ENCODE results near the gene TTLL4.

Gene TTLL4

DNA sequence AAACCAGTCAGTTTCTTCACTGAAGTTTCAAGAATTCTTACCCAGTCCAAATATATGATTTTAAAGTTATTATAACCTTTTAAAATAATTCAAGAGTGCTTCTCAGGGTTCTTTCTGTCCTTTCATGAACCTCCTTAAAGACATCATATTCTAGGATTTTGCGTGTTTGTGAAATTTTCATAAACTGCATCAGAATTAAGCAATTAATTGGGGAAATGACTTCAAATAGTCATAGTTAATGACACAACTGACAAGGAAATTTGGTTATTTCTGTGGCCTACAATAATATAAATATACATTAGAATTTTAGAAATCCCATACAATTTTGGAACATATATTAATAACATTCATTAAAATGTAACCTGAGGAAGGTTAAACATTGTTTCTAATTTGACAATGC lies 81.8 kb downstream of the TTLL4 start:
- DNase-seq, result no peak

DNA sequence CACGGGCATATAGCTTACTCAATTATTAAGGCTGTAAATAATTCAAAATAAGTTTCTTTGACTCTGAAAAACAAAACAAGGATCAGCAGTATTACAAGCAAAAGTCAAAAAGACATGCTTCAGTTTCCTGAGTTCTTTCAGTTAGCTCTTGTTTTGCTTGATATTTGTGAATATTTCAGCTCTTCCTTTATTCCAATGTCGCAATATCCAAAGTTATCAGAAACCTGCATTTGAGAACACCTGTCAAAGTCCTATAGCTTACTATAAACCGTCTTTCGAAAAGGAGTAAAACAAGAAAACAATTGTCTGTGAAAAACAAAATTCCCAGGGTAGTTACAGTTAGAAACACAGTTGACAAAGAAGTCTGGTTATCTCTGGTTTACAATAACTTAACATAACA lies 86.1 kb downstream of the TTLL4 start:
- no peak for DNase-seq

DNA sequence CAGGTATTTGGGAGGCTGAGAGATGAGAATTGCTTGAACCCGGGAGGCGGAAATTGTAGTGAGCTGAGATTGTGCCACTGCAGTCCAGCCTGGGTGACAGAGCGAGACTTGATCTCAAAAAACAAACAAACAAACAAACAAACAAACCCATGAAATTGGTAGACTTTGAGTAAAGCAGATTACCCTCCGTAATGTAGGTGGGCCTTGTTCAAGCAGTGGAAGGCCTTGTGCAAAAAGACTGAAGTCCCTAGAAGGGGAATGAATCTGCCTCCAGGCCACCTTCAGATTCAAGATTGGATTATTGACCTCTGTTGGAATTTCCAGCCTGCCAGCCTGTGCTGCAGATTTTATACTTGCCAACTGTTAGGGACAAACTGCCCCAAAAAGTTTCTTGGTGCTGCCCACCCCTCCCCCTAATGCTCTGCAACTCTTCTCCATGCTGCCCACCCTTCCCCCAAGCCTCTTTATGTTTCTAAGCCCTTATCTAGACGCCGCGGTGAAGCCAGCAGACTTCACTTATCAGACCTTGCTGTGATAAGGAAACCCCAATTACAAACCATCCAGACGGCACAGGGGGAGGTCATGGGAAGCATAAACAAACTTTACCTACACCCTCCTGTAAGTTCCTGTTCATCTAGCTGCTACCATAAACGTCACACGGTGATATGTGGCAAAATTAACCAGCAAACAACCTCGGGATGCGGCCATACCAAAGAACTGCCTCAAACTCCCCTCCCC lies 88.3 kb downstream of the TTLL4 start:
- DNase-seq, result no peak

DNA sequence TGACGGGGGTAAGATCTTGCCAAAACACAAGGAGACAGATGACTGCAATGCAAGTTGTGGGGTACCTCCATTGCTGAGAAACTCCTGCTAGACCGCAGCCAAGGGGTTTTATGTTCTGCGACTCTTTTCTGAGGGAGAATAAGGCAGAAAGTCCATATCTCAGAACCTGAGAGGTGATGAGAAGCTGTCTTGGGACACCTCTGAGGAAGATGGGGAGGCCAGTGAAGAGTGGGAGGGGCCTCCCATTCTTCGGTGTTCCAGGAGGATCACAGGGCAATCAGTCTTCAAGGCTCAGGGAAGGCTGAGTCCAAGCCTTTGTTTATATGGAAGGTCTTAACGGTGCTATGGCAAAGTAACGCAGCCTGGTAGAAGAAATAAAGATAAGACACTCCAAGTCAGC lies 89.4 kb downstream of the TTLL4 start:
- DNase-seq, result no peak

DNA sequence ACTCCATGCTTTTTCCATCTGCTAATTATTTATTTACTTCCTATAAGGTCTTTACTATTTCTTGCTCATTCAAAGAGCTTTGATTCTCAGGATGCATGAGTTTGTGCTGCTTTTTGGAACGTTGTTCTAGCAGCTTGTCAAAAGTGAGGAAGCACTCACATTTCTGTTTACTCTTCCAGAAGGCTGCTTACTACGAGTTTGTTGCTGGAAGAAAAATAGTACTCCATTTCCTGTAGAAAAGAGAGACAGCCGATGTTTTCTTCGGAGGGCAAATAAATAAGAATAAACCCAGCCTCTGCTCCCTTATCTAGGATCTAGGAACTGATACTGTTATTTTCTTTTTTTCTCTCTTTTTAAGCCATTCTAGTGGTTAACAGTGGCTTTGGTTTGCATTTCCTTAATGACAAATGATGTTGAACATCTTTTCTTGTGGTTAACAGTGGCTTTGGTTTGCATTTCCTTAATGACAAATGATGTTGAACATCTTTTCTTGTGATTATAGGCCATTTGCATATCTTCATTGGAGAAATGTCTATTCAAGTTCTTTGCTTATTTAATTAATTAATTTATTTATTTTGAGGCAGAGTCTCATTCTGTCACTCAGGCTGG lies 91.9 kb downstream of the TTLL4 start:
- no peak for DNase-seq

DNA sequence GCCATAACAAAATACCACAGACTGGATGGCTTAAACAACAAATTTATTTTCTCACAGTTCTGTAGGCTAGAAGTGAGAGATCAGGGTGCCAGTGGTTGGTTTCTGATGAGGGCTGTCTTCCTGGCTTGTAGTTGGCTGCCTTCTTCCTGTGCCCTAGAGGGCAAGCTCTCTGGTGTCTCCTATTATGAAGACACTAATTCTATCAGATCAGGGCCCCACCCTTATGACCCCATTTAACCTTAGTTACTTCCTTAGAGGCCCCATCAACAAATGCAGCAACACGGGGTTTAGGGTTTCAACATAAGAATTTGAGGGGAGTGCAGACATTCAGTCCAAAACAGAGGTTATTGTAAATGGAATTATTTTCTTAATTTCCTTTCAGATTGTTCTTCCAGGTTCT lies 94.2 kb downstream of the TTLL4 start:
- DNase-seq, result no peak
